ENCODE results near the gene SCAANT1. TPM values are rescaled to one million over a fixed set of nuclear protein-coding genes. Genes with fewer than 3 reads are reported as not detected.
A peak's percentile ranks its signal among the peaks of the same experiment; 100 is the strongest.

SCAANT1 gene
- total RNA-seq, result not detected in 2 replicates
- long read RNA-seq, result 0 reads

GRCh38 chr3:63911873-63912767 is at the start of gene SCAANT1:
Gene SCAANT1, minus strand, starts transcription at chr3:63912383.
- peak; percentile 95 for DNase-seq (ENCODE audit: extremely low spot score, unreplicated experiment)
- peaks cover 35% of the 10 kb centered on the region for H3K4me1 Mint-ChIP-seq (ENCODE audit: unreplicated experiment)
- H3K36me3 Mint-ChIP-seq (ENCODE audit: unreplicated experiment), result peaks cover 7% of the 10 kb centered on the region
- H3K9me3 Mint-ChIP-seq (ENCODE audit: unreplicated experiment), result no peaks in the 10 kb centered on the region
- peak within 1 kb of the TSS; percentile 97 for H3K27ac Mint-ChIP-seq (ENCODE audit: unreplicated experiment)
- H3K4me3 Mint-ChIP-seq (ENCODE audit: unreplicated experiment), result peak within 1 kb of the TSS; percentile 88
- H3K27me3 Mint-ChIP-seq (ENCODE audit: unreplicated experiment), result no peaks in the 10 kb centered on the region
- TF ChIP-seq CTCF (IDR thresholded peaks at IDR 0.05), result no peak

- TF ChIP-seq CTCF (IDR thresholded peaks at IDR 0.05), result peak; percentile 69
- no peaks in the 10 kb centered on the region for H3K9me3 Mint-ChIP-seq (ENCODE audit: unreplicated experiment)
Observed at GRCh38 chr3:63961891-63962290, 49.7 kb upstream of the SCAANT1 start.

GRCh38 chr3:63960048-63960711 is 48.0 kb upstream of the SCAANT1 start:
- Mint-ChIP-seq H3K36me3 (ENCODE audit: unreplicated experiment) (peaks cover 2% of the 10 kb centered on the region), H3K9me3 (ENCODE audit: unreplicated experiment) (no peaks in the 10 kb centered on the region), H3K27ac (ENCODE audit: unreplicated experiment) (peak overlapping the region; percentile 85), H3K4me3 (ENCODE audit: unreplicated experiment) (peak overlapping the region; percentile 63), H3K4me1 (ENCODE audit: unreplicated experiment) (peaks cover 16% of the 10 kb centered on the region), H3K27me3 (ENCODE audit: unreplicated experiment) (no peaks in the 10 kb centered on the region)
- TF ChIP-seq CTCF (IDR thresholded peaks at IDR 0.05), result peak; percentile 14
- no peak for DNase-seq (ENCODE audit: extremely low spot score, unreplicated experiment)

More at GRCh38 chr3:63961891-63962290, 49.7 kb upstream of the SCAANT1 start:
- H3K4me3 Mint-ChIP-seq (ENCODE audit: unreplicated experiment), result no peak overlapping the region
- H3K36me3 Mint-ChIP-seq (ENCODE audit: unreplicated experiment), result no peaks in the 10 kb centered on the region
- H3K4me1 Mint-ChIP-seq (ENCODE audit: unreplicated experiment), result peaks cover 28% of the 10 kb centered on the region
- H3K27ac Mint-ChIP-seq (ENCODE audit: unreplicated experiment), result no peak overlapping the region
- no peaks in the 10 kb centered on the region for H3K27me3 Mint-ChIP-seq (ENCODE audit: unreplicated experiment)
- no peak for DNase-seq (ENCODE audit: extremely low spot score, unreplicated experiment)

GRCh38 chr3:63959146-63959545 is 47.0 kb upstream of the SCAANT1 start:
- Mint-ChIP-seq H3K27ac (ENCODE audit: unreplicated experiment) (no peak overlapping the region), H3K4me3 (ENCODE audit: unreplicated experiment) (no peak overlapping the region), H3K9me3 (ENCODE audit: unreplicated experiment) (no peaks in the 10 kb centered on the region), H3K27me3 (ENCODE audit: unreplicated experiment) (no peaks in the 10 kb centered on the region), H3K4me1 (ENCODE audit: unreplicated experiment) (peaks cover 14% of the 10 kb centered on the region), H3K36me3 (ENCODE audit: unreplicated experiment) (peaks cover 7% of the 10 kb centered on the region)
- no peak for DNase-seq (ENCODE audit: extremely low spot score, unreplicated experiment)
- TF ChIP-seq CTCF (IDR thresholded peaks at IDR 0.05), result no peak

All from osteocyte (in vitro differentiated cells).